Stimulated activated CD8-positive, alpha-beta memory T cell treated with anti-CD3 and anti-CD28 coated beads, Interleukin-15, amount 100 ng/mL, for 4 hours (primary cell): ENCODE measurements around the gene ISCA2.
"Not testable (repeated sequence)": the region's sequence is repeated elsewhere in the genome, so short reads cannot be mapped to it uniquely, and the experiment has no call there.

ENCODE experiments used
- DNase-seq, 2 donors: peaks; one replicate each; pipeline ENCODE4 v3.0.0-alpha.2; 2020; ENCODE audit warnings: low read depth in 2 of 2

The ISCA2 gene

DNA sequence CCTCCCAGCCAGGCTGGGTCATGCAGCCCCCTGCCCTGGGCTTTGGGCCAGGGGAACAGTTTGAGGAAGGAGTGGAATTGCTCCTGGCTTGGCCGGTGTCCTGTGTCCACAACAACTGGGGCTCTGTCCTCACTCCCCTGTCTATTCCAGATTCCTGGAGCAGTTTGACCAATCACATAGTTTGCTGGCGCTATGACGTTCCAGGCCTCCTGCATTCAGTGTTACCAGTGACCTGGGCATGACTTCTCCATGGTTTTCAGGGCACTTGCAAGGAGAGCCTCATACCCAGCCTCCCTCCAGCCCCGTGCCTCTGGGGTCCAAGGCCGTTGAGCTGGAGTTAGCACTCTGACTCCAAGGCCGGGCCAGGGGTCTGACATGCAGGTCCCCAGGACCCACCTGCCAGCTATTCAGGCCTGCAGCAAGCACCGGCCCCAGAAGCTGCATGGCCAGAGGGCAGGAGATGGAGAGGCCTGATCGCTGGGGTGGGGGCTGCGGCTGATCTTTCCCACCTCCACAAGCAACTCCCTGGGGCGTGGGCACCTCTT, 34.2 kb downstream of the ISCA2 start:
- no peak for DNase-seq

DNA sequence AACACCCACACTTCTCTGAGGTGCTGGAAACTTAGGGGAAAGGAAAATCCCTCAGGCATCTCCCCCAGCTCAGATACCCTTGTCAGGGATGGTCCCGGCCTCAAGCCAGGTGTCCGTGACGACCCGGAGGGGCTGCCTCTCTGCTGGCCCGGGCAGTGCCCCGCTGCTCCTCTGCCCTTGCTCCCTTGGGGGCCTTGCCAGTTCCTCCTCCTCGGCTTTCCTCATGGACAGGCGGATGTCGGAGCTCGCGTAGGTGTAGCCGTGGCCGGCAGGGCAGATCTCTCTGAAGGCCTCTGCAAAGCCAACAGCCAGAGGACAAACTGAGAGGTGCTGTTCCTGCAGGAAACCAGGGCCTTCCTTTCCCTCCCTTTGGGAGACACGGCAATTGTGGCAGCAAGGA, 34.8 kb downstream of the ISCA2 start:
- no peak for DNase-seq

DNA sequence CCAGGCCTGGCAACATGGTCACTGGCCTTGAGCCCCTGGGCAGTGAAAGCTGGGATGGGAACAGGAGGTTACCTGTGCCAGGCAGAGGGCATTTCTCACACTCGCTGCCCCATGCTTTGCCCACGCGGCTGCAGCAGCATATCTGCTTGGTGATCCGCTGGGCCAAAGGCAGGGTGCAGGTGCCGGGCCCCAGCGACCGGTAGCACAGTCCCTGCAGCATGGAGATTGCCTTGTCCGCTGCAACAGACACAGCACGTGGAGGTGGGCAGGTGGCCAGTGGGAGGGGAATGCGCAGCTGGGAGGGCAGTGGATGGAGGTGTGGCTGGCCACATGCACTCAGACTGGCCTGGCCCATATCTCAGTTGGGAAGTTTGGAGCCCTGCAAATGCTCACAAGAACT, 35.3 kb downstream of the ISCA2 start:
- no peak for DNase-seq

DNA sequence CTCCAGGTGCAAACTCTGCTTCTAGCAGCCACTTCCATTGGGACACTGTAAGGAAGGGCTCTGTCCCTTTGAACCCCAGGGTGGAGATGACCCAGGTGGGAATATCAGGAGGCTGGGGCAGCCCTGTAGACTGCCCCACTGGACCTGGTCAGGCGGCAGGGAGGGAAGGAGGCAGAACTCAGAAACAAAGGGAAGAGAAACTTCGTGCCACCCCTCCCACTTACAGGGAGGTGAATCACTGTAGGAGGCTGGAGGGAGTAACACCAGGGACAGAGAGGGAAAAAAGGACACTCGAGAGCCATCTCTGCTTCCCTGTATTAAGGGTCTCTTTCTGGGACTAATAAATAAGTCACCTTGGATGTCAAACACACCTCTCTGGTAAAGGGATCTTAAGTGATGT, 37.4 kb downstream of the ISCA2 start:
- DNase-seq = no peak

DNA sequence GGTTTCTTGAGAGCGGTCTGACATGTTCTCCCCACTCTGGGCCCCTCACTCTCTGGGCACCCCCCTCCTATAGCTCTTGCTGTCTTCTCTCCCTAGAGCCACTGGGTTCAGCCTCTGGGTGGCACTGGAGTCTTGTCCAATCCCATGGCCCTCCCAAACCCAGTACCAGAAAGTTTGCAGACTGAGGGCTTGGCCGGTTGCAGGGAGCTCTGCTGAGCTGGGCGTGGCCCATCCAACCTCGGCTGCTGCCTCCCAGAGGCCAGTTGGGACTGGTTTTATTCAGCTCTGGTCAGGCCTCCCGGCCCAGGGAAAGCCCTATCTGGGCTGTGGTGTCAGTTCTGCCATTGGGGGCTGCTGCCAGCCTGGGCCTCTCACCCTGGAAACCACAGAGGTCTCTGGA, 37.9 kb downstream of the ISCA2 start:
- no peak for DNase-seq

DNA sequence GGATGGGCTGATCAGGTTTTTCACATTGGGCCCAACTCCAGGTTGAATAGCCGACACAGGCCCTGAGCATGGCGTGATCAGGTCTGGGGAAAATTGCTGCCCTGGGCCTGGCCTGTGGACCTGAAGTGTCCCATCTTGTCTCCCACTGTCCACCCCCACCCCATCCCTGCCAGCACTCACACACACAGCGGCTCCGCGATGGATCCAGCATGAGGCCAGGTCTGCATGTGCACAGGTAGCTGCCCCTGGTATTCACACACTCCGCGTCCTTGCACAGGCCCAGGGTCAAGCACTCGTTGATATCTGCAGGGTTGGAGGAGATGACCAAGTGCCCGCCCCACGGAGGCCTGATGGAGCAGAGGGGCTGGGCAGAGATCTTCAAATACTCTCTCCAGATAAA, 38.7 kb downstream of the ISCA2 start:
- no peak for DNase-seq

DNA sequence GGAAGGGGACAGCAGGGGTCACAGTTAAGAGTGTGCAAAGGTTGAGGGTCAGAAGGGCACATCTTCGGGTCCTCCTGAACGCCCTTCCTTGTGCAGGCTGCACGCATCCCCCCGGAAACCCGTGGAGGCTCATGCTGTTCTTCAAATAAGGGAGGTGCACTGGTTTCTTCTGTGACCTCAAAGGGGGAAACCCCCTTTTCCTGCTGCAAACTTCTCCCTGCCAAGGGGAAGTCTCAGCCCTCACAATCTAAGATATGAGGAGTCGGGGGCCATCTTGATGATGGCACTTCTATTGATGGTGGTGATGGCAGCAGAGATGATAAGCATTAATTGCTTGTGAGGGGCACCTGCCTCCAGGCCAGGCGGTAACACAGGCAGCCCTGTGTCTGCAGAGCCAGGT, 40.0 kb downstream of the ISCA2 start:
- DNase-seq = no peak

DNA sequence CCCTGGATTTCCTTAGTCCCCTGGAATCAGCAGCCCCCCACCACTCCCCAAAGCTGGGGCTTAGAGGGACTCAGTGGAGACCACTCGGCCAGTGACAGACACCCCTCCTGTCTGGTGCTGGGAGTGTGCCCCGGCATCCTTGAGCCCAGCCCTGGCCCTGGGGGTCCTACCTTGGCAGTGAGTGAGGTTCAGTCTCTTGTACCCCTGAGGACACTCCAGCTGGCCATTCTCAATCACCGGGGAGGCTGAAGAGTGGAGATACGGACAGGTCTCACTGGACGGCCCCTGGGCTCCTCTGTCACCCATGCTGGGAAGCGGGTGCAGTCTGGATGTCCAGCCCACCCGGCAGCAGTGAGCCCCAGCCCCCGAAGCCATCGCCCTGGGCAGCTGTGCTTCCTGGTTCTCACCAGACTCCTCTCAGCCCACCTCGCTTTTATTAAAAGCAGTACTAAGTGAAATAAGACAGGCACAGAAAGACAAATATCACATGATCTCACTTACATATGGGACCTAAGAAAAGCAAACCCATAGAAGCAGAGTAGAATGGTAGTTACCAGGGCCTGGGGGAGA, 42.3 kb downstream of the ISCA2 start:
- DNase-seq = no peak

DNA sequence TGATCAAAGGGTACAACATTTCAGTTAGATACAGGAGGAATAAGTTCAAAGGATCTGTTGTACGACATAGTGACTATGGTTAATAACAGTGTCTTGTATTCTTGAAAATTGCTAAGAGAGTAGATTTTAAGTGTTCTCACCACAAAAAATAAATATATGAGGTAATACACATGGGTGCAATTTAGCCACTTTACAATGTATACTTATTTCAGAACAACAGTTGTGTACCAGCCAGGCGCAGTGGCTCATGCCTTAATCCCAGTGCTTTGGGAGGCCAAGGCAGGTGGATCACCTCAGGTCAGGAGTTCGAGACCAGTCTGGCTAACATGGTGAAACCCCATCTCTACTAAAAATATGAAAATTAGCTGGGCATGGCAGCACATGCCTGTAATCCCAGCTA, 42.8 kb downstream of the ISCA2 start:
- not testable (repeated sequence) for DNase-seq

DNA sequence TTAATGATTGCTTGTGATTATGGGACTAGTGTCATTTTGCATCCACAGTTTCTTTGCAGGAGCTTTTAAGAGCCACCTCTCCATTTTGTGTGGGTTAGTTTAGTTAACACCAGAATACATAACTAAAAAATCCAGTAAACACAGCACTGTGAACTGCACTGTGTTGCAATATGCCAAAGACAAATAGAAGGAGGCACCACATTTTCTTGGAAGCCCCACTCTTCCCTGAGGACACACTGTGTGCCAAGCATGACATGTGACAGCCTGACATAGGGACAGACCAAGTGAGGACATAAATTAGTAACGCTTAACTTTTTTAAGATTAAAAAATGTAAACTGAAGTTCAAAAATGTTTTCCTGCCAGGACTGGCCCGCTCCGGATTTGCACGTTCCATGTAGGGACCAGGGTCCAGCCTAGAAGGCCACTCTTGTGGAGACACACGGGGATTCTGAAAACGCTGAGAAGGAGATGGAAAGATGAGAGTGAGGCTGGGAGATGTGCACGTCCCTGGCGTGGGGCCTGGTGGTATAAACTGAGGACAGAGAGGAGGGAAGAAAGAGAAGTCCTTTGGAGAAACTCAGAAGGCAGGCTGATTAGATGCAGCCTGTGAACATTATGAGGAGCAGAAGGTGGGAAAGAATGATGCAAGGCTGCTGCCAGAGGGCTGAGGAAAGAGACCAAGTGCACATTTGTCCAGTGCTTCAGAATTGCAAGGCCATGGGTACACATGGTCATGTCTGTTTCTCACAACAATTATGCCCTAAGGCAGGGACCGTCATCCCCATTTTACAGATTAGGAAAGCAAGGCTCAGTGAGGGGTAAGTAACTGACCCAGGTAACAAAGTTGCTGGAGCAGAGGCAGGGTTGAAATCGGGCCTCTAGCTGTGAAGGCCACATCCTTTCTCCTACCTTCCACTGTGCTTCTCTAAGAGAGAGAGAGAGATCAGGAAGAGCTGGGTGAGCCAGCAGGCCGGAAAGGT, 45.1 kb downstream of the ISCA2 start:
- DNase-seq = no peak

DNA sequence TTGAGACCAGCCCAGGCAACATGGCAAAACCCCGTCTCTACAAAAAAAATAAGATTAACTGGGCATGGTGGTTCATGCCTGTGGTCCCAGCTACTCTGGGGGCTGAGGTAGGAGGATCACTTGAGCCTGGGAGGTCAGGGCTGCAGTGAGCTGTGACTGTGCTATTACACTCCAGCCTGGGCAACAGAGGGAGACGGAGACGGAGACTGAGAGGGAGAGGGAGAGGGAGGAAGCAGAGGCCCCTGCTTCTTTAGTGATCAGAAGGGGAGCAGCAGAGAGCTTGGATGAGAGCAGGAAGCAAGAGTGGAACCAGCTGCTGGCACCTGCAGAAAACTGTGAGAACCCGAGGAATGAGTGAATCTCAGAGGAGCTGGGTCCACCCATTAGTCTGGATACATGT, 45.9 kb downstream of the ISCA2 start:
- no peak for DNase-seq

DNA sequence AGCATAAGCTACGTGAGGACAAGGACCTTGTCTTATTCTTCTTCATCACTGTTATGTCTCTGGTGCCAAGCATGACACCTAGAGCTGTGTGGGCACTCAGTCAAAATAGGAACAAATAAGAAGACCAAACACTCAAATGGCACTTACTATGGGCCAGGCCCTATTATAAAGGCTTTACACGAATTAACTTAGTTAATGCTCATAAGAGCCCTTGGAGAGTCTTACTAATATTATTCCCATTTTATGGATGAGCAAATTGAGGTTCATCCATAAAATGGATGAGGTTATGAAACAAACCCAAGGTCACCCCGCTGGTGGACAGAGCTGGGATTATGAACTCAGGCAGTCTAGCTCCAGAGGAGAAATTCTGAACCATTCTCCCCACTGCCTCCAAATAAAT, 47.7 kb downstream of the ISCA2 start:
- DNase-seq = no peak

DNA sequence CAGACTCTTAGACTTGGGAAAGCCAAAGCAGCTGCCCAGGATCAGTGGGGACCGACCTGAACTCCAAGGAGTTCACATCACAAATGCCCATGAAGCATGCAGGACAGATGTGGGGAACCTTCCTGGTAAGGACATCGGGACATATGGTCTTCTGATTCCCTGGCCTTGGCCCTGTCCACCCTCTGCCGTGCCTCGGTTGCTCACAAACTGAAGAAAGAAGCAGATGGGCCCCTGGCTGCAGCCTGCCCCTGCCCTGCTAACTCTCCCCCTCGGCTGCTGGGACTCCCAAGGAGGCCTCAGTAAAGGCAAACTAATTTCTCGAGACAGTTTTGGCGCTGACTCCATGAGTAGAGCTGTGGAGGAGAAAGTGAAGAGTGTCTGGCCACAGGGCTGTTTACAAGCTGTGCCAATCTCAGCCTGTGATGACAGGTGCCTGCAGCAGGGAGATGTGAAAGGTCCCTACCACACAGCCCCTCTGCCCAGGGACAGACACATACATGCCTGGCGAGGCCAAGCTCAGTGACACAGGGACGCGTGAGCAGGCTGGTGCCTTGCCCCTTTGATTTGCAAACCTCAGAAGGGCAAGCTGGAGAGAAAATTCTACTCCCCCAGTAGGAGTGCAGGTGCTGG, 48.6 kb downstream of the ISCA2 start:
- no peak for DNase-seq

DNA sequence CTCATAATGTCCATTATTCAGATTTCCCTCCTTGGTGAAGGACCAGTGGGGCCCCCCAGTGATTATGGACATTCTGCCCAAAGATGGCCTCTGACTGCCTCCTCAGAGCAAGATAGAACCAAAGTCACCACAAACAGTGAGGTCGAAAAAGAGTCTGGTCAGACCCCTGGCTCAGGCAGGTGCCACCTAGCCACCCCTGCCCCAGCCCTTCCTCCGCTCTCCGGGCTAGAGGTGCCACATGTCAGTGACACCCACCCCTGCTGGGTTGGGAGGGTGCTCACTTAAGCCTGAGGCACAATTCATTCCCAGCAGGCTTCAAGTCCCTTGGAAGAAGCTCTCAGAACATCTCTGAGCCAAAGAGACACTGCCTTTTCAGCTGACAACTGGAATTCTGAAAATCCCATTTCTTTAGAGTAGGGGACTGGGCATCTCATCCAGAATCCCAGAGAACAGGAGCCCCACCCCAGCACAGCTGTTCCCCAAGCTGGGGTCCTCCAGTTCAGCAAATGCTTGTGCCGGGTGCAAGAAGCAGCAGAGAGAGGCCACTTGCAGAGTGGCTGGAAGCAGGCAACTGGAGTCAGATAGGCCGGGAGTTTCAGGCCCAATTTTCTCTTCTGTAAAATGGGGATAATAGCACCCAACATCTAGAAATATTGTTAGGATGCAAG, 50.3 kb downstream of the ISCA2 start:
- DNase-seq = no peak

DNA sequence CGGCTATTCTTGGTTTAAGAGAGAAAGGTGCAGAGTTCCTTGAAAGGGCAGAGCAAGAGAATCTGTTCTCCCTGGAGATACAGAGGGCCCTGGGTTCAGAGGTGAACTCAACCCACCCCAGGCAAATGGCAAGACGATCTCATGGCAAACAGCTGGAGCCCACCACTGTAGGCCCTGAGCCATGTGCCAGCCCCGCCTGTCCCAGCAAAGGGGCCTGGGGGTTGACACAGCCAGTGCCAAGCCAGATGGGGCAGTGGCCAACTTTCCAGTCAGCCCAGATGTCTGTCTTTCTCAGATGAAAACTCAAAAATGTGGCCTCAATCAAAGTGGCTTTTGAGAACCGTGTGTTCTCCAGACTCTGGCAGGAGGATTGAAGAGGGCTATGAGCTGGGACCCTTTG, 51.8 kb downstream of the ISCA2 start:
- no peak for DNase-seq

DNA sequence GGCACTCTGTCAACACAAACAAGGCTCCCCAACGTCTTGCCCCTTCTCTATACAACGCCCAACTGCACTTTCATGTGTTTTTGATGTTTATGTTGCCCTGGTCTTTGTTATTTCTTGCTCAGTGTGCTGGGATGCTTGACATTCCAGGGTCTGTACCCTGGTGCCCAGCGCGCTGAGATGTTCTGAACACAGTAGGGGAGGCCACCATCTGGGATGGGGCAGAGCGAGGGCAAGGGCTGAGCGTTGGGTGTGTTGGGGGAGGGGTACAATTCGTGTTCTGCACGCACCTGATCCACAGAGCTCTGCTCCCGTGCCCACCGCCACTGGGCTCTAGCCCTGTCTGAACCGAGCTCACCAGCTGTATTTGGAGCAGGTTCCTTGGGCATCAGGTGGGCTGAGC, 52.9 kb downstream of the ISCA2 start:
- DNase-seq = no peak
